ENCODE data around the gene WDR88.
"Not testable (repeated sequence)": the region's sequence is repeated elsewhere in the genome, so short reads cannot be mapped to it uniquely, and the experiment has no call there.

The WDR88 gene

GRCh38 chr19:33126712-33127111 is 5.2 kb upstream of the WDR88 start:
- not testable (repeated sequence) for DNase-seq

GRCh38 chr19:33129901-33130300 is 2.0 kb upstream of the WDR88 start:
- DNase-seq: no peak

- no peak for DNase-seq
Observed at GRCh38 chr19:33130433-33130832, 1.5 kb upstream of the WDR88 start.

GRCh38 chr19:33132425-33132824 is 511 bp downstream of the WDR88 start:
- DNase-seq: no peak

- DNase-seq: no peak
Observed at GRCh38 chr19:33133438-33134031, 1.6 kb downstream of the WDR88 start.

- peak in 2 of 56 donors; percentile 6 to 38 for DNase-seq
Observed at GRCh38 chr19:33134571-33135041, 2.7 kb downstream of the WDR88 start.

- no peak for DNase-seq
Observed at GRCh38 chr19:33139165-33139564, 7.3 kb downstream of the WDR88 start.

- peak in 45 of 56 donors; percentile 2 to 76 (median 20) for DNase-seq
Observed at GRCh38 chr19:33143897-33144405, 12.0 kb downstream of the WDR88 start.

- DNase-seq: no peak
Observed at GRCh38 chr19:33146209-33146608, 14.3 kb downstream of the WDR88 start.

GRCh38 chr19:33147538-33147937 is 15.6 kb downstream of the WDR88 start:
- no peak for DNase-seq

- no peak for DNase-seq
Observed at GRCh38 chr19:33150852-33151518, 19.1 kb downstream of the WDR88 start.

- DNase-seq: no peak
Observed at GRCh38 chr19:33152176-33152575, 20.3 kb downstream of the WDR88 start.

GRCh38 chr19:33152625-33153024 is 20.7 kb downstream of the WDR88 start:
- not testable (repeated sequence) for DNase-seq

GRCh38 chr19:33154313-33154712 is 22.4 kb downstream of the WDR88 start:
- DNase-seq: not testable (repeated sequence)

- no peak for DNase-seq
Observed at GRCh38 chr19:33156334-33156733, 24.4 kb downstream of the WDR88 start.

GRCh38 chr19:33157906-33158305 is 26.0 kb downstream of the WDR88 start:
- no peak for DNase-seq

GRCh38 chr19:33158365-33158764 is 26.5 kb downstream of the WDR88 start:
- no peak for DNase-seq

- no peak for DNase-seq
Observed at GRCh38 chr19:33159149-33159548, 27.2 kb downstream of the WDR88 start.

- DNase-seq: no peak
Observed at GRCh38 chr19:33159893-33160292, 28.0 kb downstream of the WDR88 start.

- DNase-seq: no peak
Observed at GRCh38 chr19:33161201-33161600, 29.3 kb downstream of the WDR88 start.

- DNase-seq: no peak
Observed at GRCh38 chr19:33163481-33163880, 31.6 kb downstream of the WDR88 start.

- not testable (repeated sequence) for DNase-seq
Observed at GRCh38 chr19:33166037-33166436, 34.1 kb downstream of the WDR88 start.

GRCh38 chr19:33167438-33167837 is 35.5 kb downstream of the WDR88 start:
- DNase-seq: no peak

Measured in nucleus accumbens (tissue), 56 donors.